RWPE2 (cell line): Measurements from ENCODE around the gene EPHB6.

Experiments
- ATAC-seq: fragments of 200-7000 bp; cut with Tn5 transposase; 3 replicates; pipeline ENCODE4 v1.9.1; 2021; ENCODE audit warnings: low read depth
- DNase-seq: peaks from one replicate; pipeline ENCODE4 v3.0.0-alpha.2; 2020; ENCODE audit warnings: low spot score
- H3K27ac ChIP-seq: fragments of 450-650 bp; 2 replicates; pipeline ENCODE4 v1.5.1; 2017; ENCODE audit warnings: mild to moderate bottlenecking; ENCODE audit not compliant: poor library complexity, severe bottlenecking
- H3K27me3 ChIP-seq: fragments of 250-450 bp; sonication (Bioruptor Pico); 2 replicates; pipeline ENCODE4 v1.5.1; 2021; ENCODE audit warnings: mild to moderate bottlenecking, moderate library complexity; ENCODE audit not compliant: insufficient read depth, poor library complexity, severe bottlenecking
- H3K36me3 ChIP-seq: fragments of 250-450 bp; sonication (Bioruptor Pico); 2 replicates; pipeline ENCODE4 v1.5.1; 2020; ENCODE audit warnings: low read depth, mild to moderate bottlenecking, moderate library complexity
- H3K4me1 ChIP-seq: fragments of 250-450 bp; sonication (Bioruptor Pico); 2 replicates; pipeline ENCODE4 v1.5.1; 2021; ENCODE audit warnings: mild to moderate bottlenecking, moderate library complexity; ENCODE audit not compliant: insufficient read depth, poor library complexity, severe bottlenecking
- H3K4me3 ChIP-seq: fragments of 250-450 bp; sonication (Bioruptor Pico); 2 replicates; pipeline ENCODE4 v1.5.1; 2021; ENCODE audit warnings: mild to moderate bottlenecking, moderate library complexity; ENCODE audit not compliant: severe bottlenecking
- H3K9me3 ChIP-seq: fragments of 250-450 bp; sonication (Bioruptor Pico); 2 replicates; pipeline ENCODE4 v1.5.1; 2021; ENCODE audit warnings: mild to moderate bottlenecking, moderate library complexity; ENCODE audit not compliant: severe bottlenecking
- CTCF ChIP-seq: fragments of 450-650 bp; IDR thresholded peaks from one replicate; pipeline ENCODE4 v1.5.1; 2017; ENCODE audit warnings: mild to moderate bottlenecking, moderate library complexity; ENCODE audit not compliant: poor library complexity, severe bottlenecking

Gene EPHB6

DNA sequence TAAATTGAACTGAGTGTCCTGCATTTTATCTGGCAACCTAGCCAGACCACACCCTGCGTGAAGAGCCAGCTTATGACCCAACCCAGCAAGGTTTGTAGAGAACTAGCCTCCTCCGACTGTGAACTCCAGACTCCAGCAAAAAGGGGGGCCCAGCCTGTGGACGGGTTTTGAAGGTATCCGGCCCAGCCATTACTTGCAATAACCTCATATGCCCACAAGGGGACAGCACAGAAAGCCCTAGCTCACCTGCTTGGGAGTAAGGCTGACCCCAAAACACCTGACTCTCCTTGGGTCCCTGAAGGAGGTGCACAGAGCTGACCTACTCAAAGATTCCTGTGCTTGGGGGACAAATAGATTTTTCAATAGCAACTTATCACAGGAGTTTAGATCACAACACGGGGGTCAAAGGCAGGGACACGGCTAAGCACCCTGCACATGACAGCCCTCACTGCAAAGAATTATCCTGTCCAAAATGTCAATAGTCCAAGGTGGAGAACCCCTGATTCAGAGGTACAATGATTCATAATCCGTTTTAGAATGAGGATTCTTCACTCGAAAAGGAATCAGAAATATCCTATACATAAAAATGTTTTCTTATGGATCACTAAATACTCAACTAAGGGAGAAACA is 26.1 kb downstream of the EPHB6 start:
- peak; percentile 64 for TF ChIP-seq CTCF
- Histone ChIP-seq H3K27me3 (peaks cover 9% of the 10 kb centered on the region), H3K27ac (no peak overlapping the region), H3K36me3 (no peaks in the 10 kb centered on the region), H3K4me3 (no peak overlapping the region), H3K9me3 (no peaks in the 10 kb centered on the region), H3K4me1 (no peaks in the 10 kb centered on the region)
- ATAC-seq (peak; percentile 22; the same call in 1 of the 3 replicates), DNase-seq (no peak)

- Histone ChIP-seq H3K36me3 (no peaks in the 10 kb centered on the region), H3K9me3 (no peaks in the 10 kb centered on the region), H3K27ac (no peak overlapping the region), H3K4me3 (no peak overlapping the region), H3K4me1 (no peaks in the 10 kb centered on the region), H3K27me3 (peaks cover 9% of the 10 kb centered on the region)
- no peak for DNase-seq
- TF ChIP-seq CTCF = no peak
- no peak for ATAC-seq
Observed at GRCh38 chr7:142881586-142882337, 26.9 kb downstream of the EPHB6 start.

DNA sequence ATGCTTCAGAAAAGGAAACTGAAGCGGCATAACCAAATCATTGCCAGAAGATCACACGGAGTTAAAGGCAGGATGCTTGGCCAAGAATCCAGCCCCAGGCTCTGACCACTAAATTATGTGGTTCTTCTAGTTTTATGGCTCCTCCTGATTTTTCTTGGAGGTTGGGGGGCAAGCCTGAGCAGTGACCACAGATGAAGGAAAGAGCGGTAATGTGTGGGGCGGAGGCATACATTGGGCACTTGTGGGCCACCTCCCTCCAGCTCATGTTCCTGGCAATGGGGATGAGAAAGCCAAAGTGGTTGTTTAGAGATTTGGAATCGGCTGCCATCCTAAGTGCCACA is 27.4 kb downstream of the EPHB6 start:
- TF ChIP-seq CTCF = no peak
- ATAC-seq = no peak
- no peaks in the 10 kb centered on the region for H3K4me1 ChIP-seq
- no peak overlapping the region for H3K4me3 ChIP-seq
- H3K27me3 ChIP-seq = peaks cover 9% of the 10 kb centered on the region
- DNase-seq = no peak
- H3K36me3 ChIP-seq = no peaks in the 10 kb centered on the region
- H3K9me3 ChIP-seq = no peaks in the 10 kb centered on the region
- H3K27ac ChIP-seq = no peak overlapping the region

DNA sequence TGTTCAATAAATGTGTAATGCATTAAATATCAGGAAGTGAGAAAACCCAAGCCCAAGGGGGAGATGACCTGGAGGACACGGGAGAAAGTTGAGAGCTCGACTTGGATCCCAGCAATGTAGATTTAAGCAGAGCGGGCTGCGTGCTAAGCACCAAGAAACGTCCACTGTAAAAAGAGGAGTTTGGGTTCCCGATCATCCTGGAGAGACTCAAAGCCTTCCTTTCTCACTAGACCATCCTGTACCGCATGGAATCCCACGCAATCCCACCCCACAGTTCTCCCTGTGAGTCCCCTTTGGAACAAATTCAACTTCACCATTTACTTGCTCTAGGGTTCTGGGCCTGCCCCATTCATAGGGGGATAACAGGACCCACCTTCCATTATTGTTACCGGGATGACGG is 28.3 kb downstream of the EPHB6 start:
- DNase-seq (no peak), ATAC-seq (no peak)
- H3K4me1 ChIP-seq = no peaks in the 10 kb centered on the region
- no peak overlapping the region for H3K27ac ChIP-seq
- peaks cover 9% of the 10 kb centered on the region for H3K27me3 ChIP-seq
- H3K4me3 ChIP-seq = no peak overlapping the region
- TF ChIP-seq CTCF = no peak
- H3K36me3 ChIP-seq = no peaks in the 10 kb centered on the region
- H3K9me3 ChIP-seq = no peaks in the 10 kb centered on the region
